K562 (cell line): ENCODE measurements around the gene SNRNP40. TPM values are rescaled to one million over a fixed set of nuclear protein-coding genes. Genes with fewer than 3 reads are reported as not detected.

Experiments used
- ATAC-seq: fragments of 200-7000 bp; cut with Tn5 transposase; 3 replicates; pipeline ENCODE4 v1.9.1; 2020; ENCODE audit warnings: moderate library complexity
- BruUV-seq: library from RNA; stranded (reverse); fragments of 400-500 nt; replicated peaks from 2 replicates; lab custom pipeline; 2021; lab: Mats Ljungman, UMichigan
- CTCF ChIA-PET: fragments of 300-600 bp; formaldehyde crosslinking; extraction: SDS; loops from one replicate; lab custom pipeline; 2021; ENCODE audit warnings: low intra/inter-chr PET ratio; lab: Yijun Ruan, JAX
- POLR2A ChIA-PET: fragments of 300-600, 350-650 bp; sonication (Branson Sonifier 250); formaldehyde crosslinking; extraction: SDS; loops from one replicate; lab custom pipeline; 2021; ENCODE audit warnings: antibody characterized with exemption, inconsistent platforms; lab: Yijun Ruan, JAX
- DNase-seq, 4 experiments: peaks; one replicate each; pipeline versions ENCODE4 v3.0.0 to v3.0.0-alpha.2; 2011 to 2018; ENCODE audit warnings: low spot score in 3 of 4, mixed read lengths in 3 of 4; ENCODE audit errors: extremely low read depth in 1 of 4
- FAIRE-seq: peaks from 2 replicates; lab custom pipeline; 2011; peaks lifted over from hg19 to GRCh38; lab: Jason Lieb, UNC
- H2AFZ ChIP-seq: 2 replicates; pipeline ENCODE4 v1.6.0; 2011; ENCODE audit warnings: low read depth, low read length, control low read depth, inconsistent platforms
- H3K27ac ChIP-seq: fragments of 200-600 bp; 3 replicates; pipeline ENCODE4 v1.8.0; 2011; ENCODE audit warnings: low read depth, mild to moderate bottlenecking, control low read depth, inconsistent platforms, low read length, moderate library complexity, mixed read lengths; ENCODE audit errors: extremely low read depth
- H3K27me3 ChIP-seq, 2 experiments: fragments of 300-600 bp in 1 of 2; 2 replicates in 1 of 2; 3 replicates in 1 of 2; pipeline versions ENCODE4 v1.6.0 to v1.8.0; 2011; ENCODE audit warnings: inconsistent platforms in 2 of 2, low read length in 2 of 2, mild to moderate bottlenecking in 1 of 2, mixed read lengths in 1 of 2, moderate library complexity in 1 of 2; ENCODE audit not compliant: control insufficient read depth in 2 of 2, insufficient read depth in 2 of 2
- H3K36me3 ChIP-seq: fragments of 300-600 bp; 3 replicates; pipeline ENCODE4 v1.8.0; 2011; ENCODE audit warnings: mild to moderate bottlenecking, low read length, inconsistent platforms; ENCODE audit not compliant: control insufficient read depth, insufficient read depth
- H3K4me1 ChIP-seq, 2 experiments: fragments of 200-600 bp in 1 of 2; replicated peaks in 1 of 2; 2 replicates in 1 of 2; 3 replicates in 1 of 2; pipeline versions ENCODE4 v1.5.1 to v1.8.0; 2011; ENCODE audit warnings: inconsistent platforms in 2 of 2, low read length in 2 of 2, mild to moderate bottlenecking in 1 of 2, mixed read lengths in 1 of 2, moderate library complexity in 1 of 2; ENCODE audit not compliant: control insufficient read depth in 2 of 2, insufficient read depth in 2 of 2
- H3K4me2 ChIP-seq: 2 replicates; pipeline ENCODE4 v1.6.1; 2011; ENCODE audit warnings: low read length, control low read depth, inconsistent platforms, mixed read lengths; ENCODE audit not compliant: insufficient read depth
- H3K4me3 ChIP-seq: fragments of 200-600 bp; sonication (generic), shearing (Covaris generic); 2 replicates; pipeline ENCODE4 v1.5.1; 2016; ENCODE audit warnings: control low read depth, inconsistent platforms
- H3K79me2 ChIP-seq: fragments of 200-600 bp; 3 replicates; pipeline ENCODE4 v1.8.0; 2011; ENCODE audit warnings: low read length, inconsistent platforms; ENCODE audit not compliant: control insufficient read depth, insufficient read depth
- H3K9ac ChIP-seq, 2 experiments: 2 replicates each; pipeline versions ENCODE4 v1.6.0 to v1.6.1; 2011; ENCODE audit warnings: low read depth in 2 of 2, low read length in 2 of 2, control low read depth in 1 of 2, inconsistent platforms in 1 of 2, mild to moderate bottlenecking in 1 of 2, mixed read lengths in 1 of 2; ENCODE audit not compliant: insufficient read depth in 1 of 2
- H3K9me1 ChIP-seq: one replicate; pipeline ENCODE4 v1.6.0; 2011; ENCODE audit warnings: inconsistent platforms, mild to moderate bottlenecking, low read length, moderate library complexity; ENCODE audit not compliant: control insufficient read depth, insufficient read depth
- H3K9me3 ChIP-seq: replicated peaks from 2 replicates; pipeline ENCODE4 v1.5.1; 2011; ENCODE audit warnings: low read depth, low read length, inconsistent platforms; ENCODE audit not compliant: control insufficient read depth, insufficient read depth
- H4K20me1 ChIP-seq: replicated peaks from 2 replicates; pipeline ENCODE4 v1.6.1; 2011; ENCODE audit warnings: low read length, inconsistent platforms, mixed read lengths; ENCODE audit not compliant: control insufficient read depth, insufficient read depth
- NFIX ChIP-seq: fragments of 250-450 bp; sonication (Bioruptor Pico); IDR thresholded peaks from 2 replicates; pipeline ENCODE4 v1.4.0; 2020; ENCODE audit warnings: low read depth, mild to moderate bottlenecking, moderate library complexity
- NKRF ChIP-seq: fragments of 450-650 bp; IDR thresholded peaks from 2 replicates; pipeline ENCODE4 v1.6.1; 2016; ENCODE audit warnings: borderline replicate concordance
- RHOXF2B ChIP-seq: fragments of 250-450 bp; sonication (Bioruptor Pico); conservative IDR thresholded peaks from 2 replicates; pipeline ENCODE4 v1.5.1; 2021
- YBX1 ChIP-seq: fragments of 450-650 bp; IDR thresholded peaks from 2 replicates; pipeline ENCODE4 v1.7.1; 2016; ENCODE audit warnings: mild to moderate bottlenecking
- ZNF316 ChIP-seq: fragments of 450-650 bp; IDR thresholded peaks from 2 replicates; pipeline ENCODE4 v1.6.1; 2016
- ZNF431 ChIP-seq: sonication (generic); formaldehyde crosslinking; IDR thresholded peaks from 2 replicates; pipeline ENCODE4 v1.8.0; 2022; ENCODE audit warnings: mild to moderate bottlenecking, missing genetic modification reagents
- WGBS: fragments of 100-300 bp; shearing (Covaris generic); methylation state at CpG from one replicate; pipeline ENCODE4 v1.1.6; 2016; ENCODE audit warnings: low coverage, mixed read lengths; ENCODE audit not compliant: insufficient coverage; ENCODE audit errors: missing lambda C conversion rate; 5-methylcytosine and 5-hydroxymethylcytosine counted together
- in situ Hi-C: fragments of 300-500 bp; cut with MboI; formaldehyde crosslinking; loops from 4 replicates; pipeline ENCODE4 v1.15.0; 2018; ENCODE audit warnings: inconsistent platforms, mixed read lengths
- intact Hi-C: fragments of 100-400 bp; cut with micrococcal nuclease; formaldehyde crosslinking; loops from 2 replicates; pipeline ENCODE4 v1.14.2; 2022
- polyA plus RNA-seq, 8 experiments: library from polyadenylated mRNA; depleted of rRNA in 4 of 8; stranded (reverse) in 5 of 8; unstranded in 3 of 8; fragments of >200 nt; fragmentation: Nextera tagmentation in 2 of 8; fragmentation: Illumina TruSeq in 1 of 8; extraction: Ambion mirVana in 2 of 8; extraction: Trizol in 1 of 8; gene quantifications; 2 replicates each; pipeline versions ENCODE4 v1.2.1 to v1.2.3, GENCODE V29; 2011 to 2014; ENCODE audit warnings: inconsistent platforms in 1 of 8, missing spikeins in 1 of 8
- total RNA-seq, 7 experiments: library from RNA; depleted of rRNA in 6 of 7; stranded (reverse); fragments of >200 nt in 6 of 7; fragmentation: Illumina TruSeq in 2 of 7; extraction: Trizol in 2 of 7; gene quantifications; 2 replicates each; pipeline versions ENCODE4 v1.2.1 to v1.2.3, GENCODE V29; 2011 to 2021; ENCODE audit warnings: low replicate concordance in 1 of 7

Gene SNRNP40
- total and polyA plus RNA-seq, 9 of the 15 experiments (the other 6 are each of a cell fraction or from before 2014, with no cell fraction given), result 48.7 to 278 (median 163) TPM

- H3K27ac ChIP-seq, result no peak overlapping the region
- no peak overlapping the region for H3K4me2 ChIP-seq
- ATAC-seq (no peak), DNase-seq (no peak), FAIRE-seq (no peak)
- TF ChIP-seq RHOXF2B (CRISPR knock-in tag), result no peak
- H4K20me1 ChIP-seq, result no peaks in the 10 kb centered on the region
- H3K9ac ChIP-seq, result no peak overlapping the region
- peaks cover 60% of the 10 kb centered on the region; the same call in 2 of the 3 replicates for H3K36me3 ChIP-seq
- H3K27me3 ChIP-seq, result no peaks in the 10 kb centered on the region
- no peaks in the 10 kb centered on the region for H3K4me1 ChIP-seq
- no TSS peak for BruUV-seq
- H2AFZ ChIP-seq, result no peak overlapping the region
- in situ Hi-C loops, result no loop called here
- no peaks in the 10 kb centered on the region for H3K9me3 ChIP-seq
- H3K79me2 ChIP-seq, result peaks cover 10% of the 10 kb centered on the region; the same call in 2 of the 3 replicates
- H3K9me1 ChIP-seq, result no peaks in the 10 kb centered on the region
- H3K4me3 ChIP-seq, result no peak overlapping the region
- intact Hi-C loops, result no loop called here
- POLR2A ChIA-PET, result interaction anchor here (0.5 to 5.4 kb wide), 2 partner anchors 13 to 79 kb away, joined by 3 to 25 read pairs; partner anchors contain the start of genes SNRNP40 and ZCCHC17
- CTCF ChIA-PET, result no interaction called here
- WGBS, result 78% methylated on average over 4 of the region's 4 CpGs
Observed at GRCh38 chr1:31310198-31310597, 13.6 kb upstream of the SNRNP40 start.

GRCh38 chr1:31308036-31308435, 11.4 kb upstream of the SNRNP40 start:
- no peaks in the 10 kb centered on the region for H4K20me1 ChIP-seq
- TF ChIP-seq NKRF (no peak), ZNF316 (peak; percentile 33; the same call in 1 of the 2 replicates), YBX1 (no peak), NFIX (CRISPR knock-in tag) (no peak), ZNF431 (CRISPR knock-in tag) (no peak)
- H2AFZ ChIP-seq, result no peak overlapping the region
- H3K4me2 ChIP-seq, result no peak overlapping the region
- POLR2A ChIA-PET, result interaction anchor here (0.6 to 5.4 kb wide), 2 partner anchors 11 to 26 kb away, joined by 3 to 25 read pairs; partner anchors contain the start of genes SNRNP40 and ZCCHC17
- H3K9me3 ChIP-seq, result no peaks in the 10 kb centered on the region
- H3K9me1 ChIP-seq, result no peaks in the 10 kb centered on the region
- peaks cover 25% of the 10 kb centered on the region; the same call in 2 of the 3 replicates for H3K79me2 ChIP-seq
- no peak for DNase-seq
- H3K36me3 ChIP-seq, result peaks cover 49% of the 10 kb centered on the region
- intact Hi-C loops, result no loop called here
- no peak overlapping the region for H3K4me3 ChIP-seq
- no peaks in the 10 kb centered on the region; a peak in 1 of 5 replicates for H3K4me1 ChIP-seq
- no peak for ATAC-seq
- H3K9ac ChIP-seq, result no peak overlapping the region
- 0% methylated on average over 1 of the region's 1 CpG for WGBS
- no peak overlapping the region for H3K27ac ChIP-seq
- in situ Hi-C loops, result no loop called here
- H3K27me3 ChIP-seq, result no peaks in the 10 kb centered on the region
- no peak for FAIRE-seq
- BruUV-seq, result no TSS peak
- CTCF ChIA-PET, result no interaction called here
